Testis (tissue), 2 donors: ENCODE results near the gene BSN.

ENCODE experiments used
- POLR2A ChIP-seq: fragments of 450-650 bp; IDR thresholded peaks from one replicate; pipeline ENCODE4 v1.6.1; 2017; ENCODE audit warnings: antibody characterized with exemption, mild to moderate bottlenecking, moderate library complexity
- TF ChIP-seq, protein P1 (sequence below), 3 experiments: fragments of 450-650 bp in 2 of 3; fragments of 200-600 bp in 1 of 3; sonication (generic) in 1 of 3; IDR thresholded peaks; one replicate each; pipeline ENCODE4 v1.5.1; 2016 to 2019; ENCODE audit warnings: antibody characterized with exemption in 3 of 3, mild to moderate bottlenecking in 2 of 3, moderate library complexity in 1 of 3

DNA sequence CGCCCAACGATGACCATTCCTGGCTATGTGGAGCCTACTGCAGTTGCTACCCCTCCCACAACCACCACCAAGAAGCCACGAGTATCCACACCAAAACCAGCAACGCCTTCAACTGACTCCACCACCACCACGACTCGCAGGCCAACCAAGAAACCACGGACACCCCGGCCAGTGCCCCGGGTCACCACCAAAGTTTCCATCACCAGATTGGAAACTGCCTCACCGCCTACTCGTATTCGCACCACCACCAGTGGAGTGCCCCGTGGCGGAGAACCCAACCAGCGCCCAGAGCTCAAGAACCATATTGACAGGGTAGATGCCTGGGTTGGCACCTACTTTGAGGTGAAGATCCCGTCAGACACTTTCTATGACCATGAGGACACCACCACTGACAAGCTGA, 22.6 kb upstream of the BSN start:
- no peak for TF ChIP-seq POLR2A
- TF ChIP-seq, protein P1, sequence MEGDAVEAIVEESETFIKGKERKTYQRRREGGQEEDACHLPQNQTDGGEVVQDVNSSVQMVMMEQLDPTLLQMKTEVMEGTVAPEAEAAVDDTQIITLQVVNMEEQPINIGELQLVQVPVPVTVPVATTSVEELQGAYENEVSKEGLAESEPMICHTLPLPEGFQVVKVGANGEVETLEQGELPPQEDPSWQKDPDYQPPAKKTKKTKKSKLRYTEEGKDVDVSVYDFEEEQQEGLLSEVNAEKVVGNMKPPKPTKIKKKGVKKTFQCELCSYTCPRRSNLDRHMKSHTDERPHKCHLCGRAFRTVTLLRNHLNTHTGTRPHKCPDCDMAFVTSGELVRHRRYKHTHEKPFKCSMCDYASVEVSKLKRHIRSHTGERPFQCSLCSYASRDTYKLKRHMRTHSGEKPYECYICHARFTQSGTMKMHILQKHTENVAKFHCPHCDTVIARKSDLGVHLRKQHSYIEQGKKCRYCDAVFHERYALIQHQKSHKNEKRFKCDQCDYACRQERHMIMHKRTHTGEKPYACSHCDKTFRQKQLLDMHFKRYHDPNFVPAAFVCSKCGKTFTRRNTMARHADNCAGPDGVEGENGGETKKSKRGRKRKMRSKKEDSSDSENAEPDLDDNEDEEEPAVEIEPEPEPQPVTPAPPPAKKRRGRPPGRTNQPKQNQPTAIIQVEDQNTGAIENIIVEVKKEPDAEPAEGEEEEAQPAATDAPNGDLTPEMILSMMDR (IDR thresholded peaks at IDR 0.05) = no peak
